Upper lobe of left lung (tissue), 4 donors: ENCODE data around the gene MTCP1.

ENCODE experiments used
- CTCF ChIP-seq, 6 experiments: fragments of 450-650 bp in 4 of 6; fragments of 200-600 bp in 2 of 6; sonication (generic) in 2 of 6; IDR thresholded peaks; one replicate each; pipeline ENCODE4 v1.5.1; 2016 to 2019; ENCODE audit warnings: antibody characterized with exemption in 6 of 6
- EP300 ChIP-seq, 4 donors: sonication (generic); formaldehyde crosslinking; IDR thresholded peaks; one replicate each; pipeline ENCODE4 v1.5.1; 2017; ENCODE audit warnings: antibody characterized with exemption in 4 of 4, control low read depth in 2 of 4
- POLR2A ChIP-seq, 4 donors: fragments of 450-650 bp; IDR thresholded peaks; one replicate each; pipeline ENCODE4 v1.5.1; 2016 to 2017; ENCODE audit warnings: antibody characterized with exemption in 4 of 4, mild to moderate bottlenecking in 2 of 4
- POLR2AphosphoS5 ChIP-seq, 2 donors: sonication (generic); formaldehyde crosslinking; IDR thresholded peaks; one replicate each; pipeline ENCODE4 v1.5.1; 2017; ENCODE audit warnings: antibody characterized with exemption in 2 of 2

- no peak for TF ChIP-seq CTCF (IDR thresholded peaks at IDR 0.05)
- TF ChIP-seq POLR2A (IDR thresholded peaks at IDR 0.05) = no peak
- no peak for TF ChIP-seq POLR2AphosphoS5 (IDR thresholded peaks at IDR 0.05)
- no peak for TF ChIP-seq EP300 (IDR thresholded peaks at IDR 0.05)
These were observed 35.0 kb upstream of the MTCP1 start for GRCh38 chrX:155105919-155106318.
